ENCODE results near the gene ADAMTS4.
A peak's percentile ranks its signal among the peaks of the same experiment; 100 is the strongest.

Gene ADAMTS4

DNA sequence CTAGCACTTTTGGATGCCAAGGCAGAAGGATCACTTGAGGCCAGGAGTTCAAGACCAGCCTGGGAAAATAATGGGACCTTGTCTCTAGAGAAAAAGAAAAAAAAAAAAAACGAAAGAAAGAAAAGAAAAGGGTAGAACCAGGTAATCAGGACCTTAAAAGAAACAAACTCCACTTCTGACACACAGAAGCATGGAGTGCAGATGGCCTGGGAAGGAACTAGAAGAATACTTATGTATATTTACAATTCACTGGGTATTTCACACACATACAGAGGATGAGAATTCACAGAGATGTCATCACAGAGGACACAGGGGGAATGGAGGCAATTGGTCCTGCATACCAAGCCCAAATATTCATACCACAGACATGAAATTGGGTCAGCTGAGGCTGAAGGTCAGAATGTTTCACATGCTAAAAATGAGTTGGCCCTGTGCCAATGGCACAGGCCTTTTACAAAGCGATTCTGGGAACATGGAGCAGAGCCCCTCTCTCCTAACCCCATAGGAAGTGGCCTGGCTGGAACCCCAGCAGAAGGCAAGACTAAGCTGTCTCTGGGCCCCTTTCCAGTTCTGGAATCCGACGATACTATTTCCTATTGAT lies 26.0 kb downstream of the ADAMTS4 start:
- no peak for DNase-seq (ENCODE audit: low read depth)

DNA sequence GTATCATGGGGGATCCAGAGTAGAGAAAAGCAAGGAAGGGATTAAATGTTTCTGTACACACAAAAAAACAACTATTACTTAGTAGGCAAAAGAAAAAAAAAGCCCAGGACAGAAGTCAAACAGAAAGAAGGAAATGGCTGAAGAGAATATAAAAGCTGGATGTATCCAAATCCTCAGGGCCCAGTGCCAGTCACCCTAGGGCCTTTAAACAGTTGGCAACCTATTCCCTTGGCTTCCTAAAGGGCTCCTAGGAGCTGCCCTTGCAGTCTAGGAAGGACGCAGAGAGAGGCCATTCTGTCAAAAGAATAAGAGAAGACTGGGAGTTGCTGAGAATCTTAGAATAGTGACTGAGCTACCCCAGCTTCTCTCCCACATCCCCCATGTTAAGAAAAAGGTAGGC lies 26.5 kb downstream of the ADAMTS4 start:
- no peak for DNase-seq (ENCODE audit: low read depth)

DNA sequence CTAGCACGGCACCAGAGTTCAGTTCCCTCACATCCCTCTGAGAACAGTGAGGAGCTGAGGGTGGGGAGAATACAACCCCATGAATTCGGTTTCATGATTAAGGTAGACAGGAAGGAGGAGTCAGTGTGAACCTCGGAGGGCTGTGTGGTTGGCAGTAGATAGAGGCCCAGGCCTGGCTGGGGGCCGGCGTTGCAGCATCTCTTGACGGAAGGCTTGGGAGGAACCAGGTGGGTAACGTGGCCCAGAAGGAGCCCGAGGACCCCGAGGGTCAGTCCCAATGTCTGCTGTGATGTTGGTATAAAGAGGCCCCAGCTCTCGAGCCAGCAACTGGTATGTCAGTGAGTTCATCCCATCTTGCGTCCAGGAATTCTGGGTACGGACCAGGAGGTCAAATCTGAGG lies 27.2 kb downstream of the ADAMTS4 start:
- DNase-seq (ENCODE audit: low read depth) = no peak

- DNase-seq (ENCODE audit: low read depth) = no peak
These were observed 27.7 kb downstream of the ADAMTS4 start for GRCh38 chr1:161171191-161171590.

GRCh38 chr1:161168906-161169305 lies 29.9 kb downstream of the ADAMTS4 start:
- no peak for DNase-seq (ENCODE audit: low read depth)

DNA sequence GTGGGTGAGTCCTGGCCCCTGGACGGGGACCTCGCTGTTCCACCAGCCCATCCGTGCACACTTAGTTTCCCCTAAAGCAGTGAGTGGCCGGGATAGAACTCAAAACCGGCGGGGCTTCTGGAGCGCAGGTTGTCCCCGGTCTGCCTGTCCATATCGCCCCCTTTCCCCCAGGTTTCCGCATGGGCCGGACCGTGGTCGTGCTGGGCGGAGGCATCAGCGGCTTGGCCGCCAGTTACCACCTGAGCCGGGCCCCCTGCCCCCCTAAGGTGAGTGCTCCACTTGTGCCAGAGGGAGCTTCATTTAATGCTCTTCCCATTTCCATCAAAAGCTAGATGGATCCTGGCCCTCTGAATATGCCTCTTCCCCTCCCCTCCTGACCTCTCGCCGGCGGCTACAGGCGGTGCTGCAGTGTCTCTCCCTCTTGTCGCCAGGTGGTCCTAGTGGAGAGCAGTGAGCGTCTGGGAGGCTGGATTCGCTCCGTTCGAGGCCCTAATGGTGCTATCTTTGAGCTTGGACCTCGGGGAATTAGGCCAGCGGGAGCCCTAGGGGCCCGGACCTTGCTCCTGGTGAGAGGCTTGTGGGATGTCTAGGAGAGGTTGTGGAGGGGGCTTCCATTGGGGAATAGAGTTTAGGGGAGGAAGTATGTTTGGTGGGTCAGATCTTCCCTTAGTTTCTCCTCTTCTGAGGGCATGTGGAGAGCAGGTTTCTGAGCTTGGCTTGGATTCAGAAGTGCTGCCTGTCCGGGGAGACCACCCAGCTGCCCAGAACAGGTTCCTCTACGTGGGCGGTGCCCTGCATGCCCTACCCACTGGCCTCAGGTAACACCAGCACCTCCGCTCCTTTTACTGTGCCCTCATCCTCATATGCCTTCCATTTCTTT lies 31.9 kb downstream of the ADAMTS4 start:
- no peak for DNase-seq (ENCODE audit: low read depth)

DNA sequence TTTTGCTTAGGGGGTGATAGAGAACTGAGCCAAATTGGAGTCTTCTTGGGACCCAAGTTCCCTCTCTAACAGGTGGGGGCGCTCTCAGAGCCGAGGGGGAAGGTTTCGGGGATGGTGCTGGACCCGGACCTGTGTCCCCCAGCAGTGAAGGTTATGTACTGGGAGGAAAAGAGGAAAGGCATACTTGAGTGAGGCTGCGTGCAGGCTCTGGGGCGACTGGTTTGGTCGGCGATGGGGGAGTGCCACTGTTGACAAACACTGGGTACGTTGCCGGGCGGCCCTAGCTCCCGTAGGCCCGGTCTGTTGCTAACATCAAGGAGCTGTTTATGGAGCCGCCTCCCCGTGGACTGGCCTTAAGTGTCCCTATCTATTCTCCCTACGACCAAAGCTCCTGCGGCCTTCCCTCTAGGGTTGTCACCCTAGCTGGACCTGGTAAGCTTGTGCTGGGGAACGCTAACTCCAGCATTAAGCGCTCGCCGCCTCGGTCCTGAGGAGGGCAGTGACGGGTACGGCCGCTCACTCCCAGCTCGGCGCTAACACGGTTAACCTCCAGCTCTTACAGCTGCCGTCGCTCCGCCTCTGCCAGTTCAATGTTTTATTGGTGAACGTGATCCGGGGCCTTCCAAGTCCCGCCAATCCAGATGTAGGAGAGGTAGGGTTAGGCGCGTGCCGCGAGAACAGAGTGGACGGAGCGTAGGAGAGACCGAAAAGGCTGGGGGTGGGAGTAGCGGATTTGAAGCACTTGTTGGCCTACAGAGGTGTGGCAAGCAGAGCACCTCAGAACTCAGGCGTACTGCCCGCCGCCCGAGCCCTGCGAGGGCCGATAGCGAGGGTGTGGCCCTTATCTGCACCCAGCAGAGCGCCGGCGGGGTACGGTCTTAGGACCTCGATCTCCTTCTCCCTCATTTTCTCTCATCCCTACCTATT lies 32.8 kb downstream of the ADAMTS4 start, which contains the start of gene PPOX:
PPOX (plus strand) TSS at position 685 of the 927 bp plus-strand sequence. CDS start 422 bp downstream, outside the sequence.
- DNase-seq (ENCODE audit: low read depth) = peak; percentile 83

DNA sequence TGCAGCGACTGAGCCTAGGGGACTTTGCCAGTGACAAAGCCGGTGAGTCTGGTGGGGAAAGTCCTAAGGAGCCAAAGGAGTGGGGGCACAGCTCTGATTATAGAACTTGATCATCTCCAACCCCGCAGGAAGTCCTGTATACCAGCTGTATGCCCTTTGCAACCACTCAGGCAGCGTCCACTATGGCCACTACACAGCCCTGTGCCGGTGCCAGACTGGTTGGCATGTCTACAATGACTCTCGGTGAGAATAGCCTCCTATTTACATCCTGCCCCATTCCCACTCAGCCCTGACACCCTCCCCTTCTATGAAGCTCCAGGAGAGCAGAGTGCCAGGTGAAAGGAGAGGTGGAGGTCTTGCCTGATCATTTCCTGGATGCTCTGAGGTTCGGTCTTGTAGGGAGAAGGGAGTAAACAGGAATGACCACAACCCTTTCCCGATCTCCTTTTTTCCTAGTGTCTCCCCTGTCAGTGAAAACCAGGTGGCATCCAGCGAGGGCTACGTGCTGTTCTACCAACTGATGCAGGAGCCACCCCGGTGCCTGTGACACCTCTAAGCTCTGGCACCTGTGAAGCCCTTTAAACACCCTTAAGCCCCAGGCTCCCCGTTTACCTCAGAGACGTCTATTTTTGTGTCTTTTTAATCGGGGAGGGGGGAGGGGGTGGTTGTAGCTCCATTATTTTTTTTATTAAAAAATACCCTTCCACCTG lies 33.8 kb downstream of the ADAMTS4 start:
- no peak for DNase-seq (ENCODE audit: low read depth)

DNA sequence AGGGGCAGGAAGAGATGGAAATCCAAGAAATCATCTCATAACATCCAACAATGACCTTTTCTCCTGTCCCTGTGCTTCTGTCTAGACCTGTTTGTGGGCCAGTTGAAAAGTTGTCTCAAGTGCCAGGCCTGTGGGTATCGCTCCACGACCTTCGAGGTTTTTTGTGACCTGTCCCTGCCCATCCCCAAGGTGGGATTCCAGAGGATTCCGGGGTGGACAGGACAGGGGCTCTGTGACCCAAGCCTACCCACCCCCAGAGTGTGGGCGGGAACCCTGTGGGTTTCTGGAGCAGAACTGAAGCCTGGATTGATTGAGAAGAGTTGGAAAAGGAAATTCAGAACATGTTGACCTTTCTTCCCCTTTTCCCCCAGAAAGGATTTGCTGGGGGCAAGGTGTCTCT lies 35.1 kb downstream of the ADAMTS4 start:
- DNase-seq (ENCODE audit: low read depth) = no peak

- DNase-seq (ENCODE audit: low read depth) = no peak
These were observed 36.0 kb downstream of the ADAMTS4 start for GRCh38 chr1:161162806-161163205.

GRCh38 chr1:161162052-161162451 lies 36.8 kb downstream of the ADAMTS4 start:
- DNase-seq (ENCODE audit: low read depth) = no peak

DNA sequence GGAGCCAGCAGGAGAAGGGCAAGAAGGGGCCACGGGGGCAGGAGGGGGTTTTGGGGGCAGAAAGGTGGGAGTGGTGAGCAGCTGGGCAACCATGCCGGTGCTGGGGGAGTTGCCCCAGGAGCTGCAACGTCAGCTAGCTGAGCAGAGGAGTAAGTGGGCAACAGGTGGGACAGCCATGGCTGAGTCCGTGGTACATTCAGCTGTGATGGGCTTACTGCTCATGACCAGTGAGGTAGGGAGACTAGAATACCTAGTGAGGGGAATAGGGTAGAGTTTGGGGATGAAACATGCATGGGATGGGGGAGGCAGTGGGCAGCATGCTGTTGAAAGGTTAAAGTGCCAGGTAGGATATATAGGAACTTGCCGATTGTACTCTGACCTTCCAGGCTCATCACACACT lies 37.2 kb downstream of the ADAMTS4 start:
- no peak for DNase-seq (ENCODE audit: low read depth)

- no peak for DNase-seq (ENCODE audit: low read depth)
These were observed 38.1 kb downstream of the ADAMTS4 start for GRCh38 chr1:161160671-161161145.

DNA sequence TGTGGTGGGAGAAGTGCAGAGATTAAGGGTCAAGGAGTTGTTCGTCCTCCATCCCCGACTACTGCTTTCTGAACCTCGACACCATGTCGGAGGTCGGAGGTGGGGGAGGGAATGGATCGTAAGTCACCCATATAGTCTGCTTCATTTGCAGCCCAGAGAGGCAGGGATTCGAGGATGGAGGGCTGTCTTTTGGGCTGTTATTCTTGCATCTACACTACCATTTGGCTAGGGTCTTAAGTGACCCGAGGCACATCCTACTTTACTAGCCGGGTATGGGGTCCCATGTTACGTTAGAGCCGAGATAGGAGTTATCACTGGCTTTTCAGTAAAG lies 39.0 kb downstream of the ADAMTS4 start:
- no peak for DNase-seq (ENCODE audit: low read depth)

GRCh38 chr1:161159087-161159912 lies 39.6 kb downstream of the ADAMTS4 start, which contains the start of gene USP21:
USP21 (plus strand) TSS chr1:161159500; CDS start chr1:161160641, 1,141 bp downstream.
- DNase-seq (ENCODE audit: low read depth) = peak; percentile 90

DNA sequence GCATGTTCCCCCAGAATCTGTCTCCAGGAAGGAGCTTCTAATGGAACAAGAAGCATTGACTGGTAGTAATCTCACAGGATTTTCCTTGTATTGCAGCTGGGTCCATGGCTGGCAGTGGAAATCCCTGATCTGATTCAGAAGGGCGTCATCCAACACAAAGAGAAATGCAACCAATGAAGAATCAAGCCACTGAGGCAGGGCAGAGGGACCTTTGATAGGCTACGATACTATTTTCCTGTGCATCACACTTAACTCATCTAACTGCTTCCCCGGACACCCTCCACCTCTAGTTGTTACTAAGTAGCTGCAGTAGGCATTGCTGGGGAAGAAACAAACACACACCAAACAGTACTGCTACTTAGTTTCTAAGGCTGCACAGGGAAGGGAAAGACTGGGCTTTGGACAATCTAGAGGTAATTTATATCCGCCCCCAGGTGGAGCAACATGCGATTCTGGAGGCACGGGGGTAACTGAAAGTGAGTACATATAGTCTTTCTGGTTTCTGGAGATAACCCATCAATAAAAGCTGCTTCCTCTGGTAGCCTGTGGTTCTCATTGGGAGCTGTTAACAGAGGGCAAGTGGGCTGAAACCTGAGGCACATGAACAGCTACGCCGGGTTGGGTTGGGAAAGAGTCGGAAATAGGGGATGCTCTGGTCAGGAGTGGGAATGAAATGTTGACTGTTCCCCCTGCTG lies 40.4 kb downstream of the ADAMTS4 start:
- no peak for DNase-seq (ENCODE audit: low read depth)

- no peak for DNase-seq (ENCODE audit: low read depth)
These were observed 41.0 kb downstream of the ADAMTS4 start for GRCh38 chr1:161157867-161158266.

- peak; percentile 68 for DNase-seq (ENCODE audit: low read depth)
These were observed 45.0 kb downstream of the ADAMTS4 start, which contains the start of gene UFC1 for GRCh38 chr1:161153682-161154337. UFC1 (plus strand) TSS chr1:161153978; CDS start chr1:161153998, 20 bp downstream.

- no peak for DNase-seq (ENCODE audit: low read depth)
These were observed 45.7 kb downstream of the ADAMTS4 start for GRCh38 chr1:161153176-161153575.
